ENCODE data around the gene ARFIP2. TPM values are rescaled to one million over a fixed set of nuclear protein-coding genes. Genes with fewer than 3 reads are reported as not detected.

Gene ARFIP2
- total RNA-seq, 2 experiments from 2014 or later = 49.2 to 50.7 TPM

- ChIA-PET POLR2A (interaction anchor here (0.6 kb wide), 1 partner anchor 13 kb away, joined by 3 read pairs; no protein-coding TSS in a partner anchor), CTCF (no interaction called here)
These were observed 5.8 kb upstream of the ARFIP2 start for GRCh38 chr11:6486938-6487337.

GRCh38 chr11:6486256-6486655, 5.1 kb upstream of the ARFIP2 start:
- CTCF ChIA-PET = no interaction called here

GRCh38 chr11:6485661-6486060, 4.5 kb upstream of the ARFIP2 start:
- ChIA-PET CTCF (no interaction called here), POLR2A (no interaction called here)

More at GRCh38 chr11:6486256-6486655, 5.1 kb upstream of the ARFIP2 start:
- POLR2A ChIA-PET = interaction anchor here (0.6 kb wide), 1 partner anchor 12 kb away, joined by 3 read pairs; no protein-coding TSS in a partner anchor

- ChIA-PET CTCF (interaction anchor here (1.1 to 1.6 kb wide), 2 partner anchors 14 to 17 kb away, joined by 3 read pairs; partner anchors contain the start of gene DNHD1), POLR2A (interaction anchor here (1.0 kb wide), 1 partner anchor 81 kb away, joined by 4 read pairs; no protein-coding TSS in a partner anchor)
These were observed 1.9 kb upstream of the ARFIP2 start for GRCh38 chr11:6483015-6483414.

- POLR2A ChIA-PET = interaction anchor here (0.7 to 1.8 kb wide), 6 partner anchors 9 to 192 kb away, joined by 3 to 10 read pairs (median 4); partner anchors contain the start of genes APBB1, TPP1 and TRIM3
- CTCF ChIA-PET = interaction anchor here (1.0 to 1.7 kb wide), 5 partner anchors 15 to 103 kb away, joined by 3 to 5 read pairs (median 3); partner anchors contain the start of gene DNHD1
These were observed 1.3 kb upstream of the ARFIP2 start for GRCh38 chr11:6482441-6482840.

- ChIA-PET CTCF (interaction anchor here (1.0 to 1.7 kb wide), 5 partner anchors 15 to 103 kb away, joined by 3 to 5 read pairs (median 3); partner anchors contain the start of gene DNHD1), POLR2A (interaction anchor here (0.7 to 1.8 kb wide), 8 partner anchors 8 to 192 kb away, joined by 3 to 10 read pairs (median 4); partner anchors contain the start of genes APBB1, SMPD1, TPP1 and TRIM3)
These were observed 769 bp upstream of the ARFIP2 start for GRCh38 chr11:6481924-6482275.

GRCh38 chr11:6480299-6480914, 724 bp downstream of the ARFIP2 start:
- ChIA-PET POLR2A (no interaction called here), CTCF (no interaction called here)

GRCh38 chr11:6476571-6476970, 4.6 kb downstream of the ARFIP2 start:
- ChIA-PET POLR2A (no interaction called here), CTCF (no interaction called here)

- ChIA-PET CTCF (no interaction called here), POLR2A (no interaction called here)
These were observed 5.2 kb downstream of the ARFIP2 start for GRCh38 chr11:6475936-6476335.

GRCh38 chr11:6474806-6475500, 6.2 kb downstream of the ARFIP2 start:
- POLR2A ChIA-PET = interaction anchor here (0.5 to 1.1 kb wide), 3 partner anchors 15 to 36 kb away, joined by 3 to 6 read pairs (median 6); no protein-coding TSS in a partner anchor
- CTCF ChIA-PET = interaction anchor here (0.5 to 2.2 kb wide), 3 partner anchors 96 to 255 kb away, joined by 3 to 5 read pairs (median 3); no protein-coding TSS in a partner anchor

- CTCF ChIA-PET = interaction anchor here (0.5 to 2.2 kb wide), 2 partner anchors 95 to 255 kb away, joined by 3 to 5 read pairs; no protein-coding TSS in a partner anchor
- POLR2A ChIA-PET = interaction anchor here (0.5 to 1.1 kb wide), 3 partner anchors 12 to 34 kb away, joined by 3 to 6 read pairs (median 6); no protein-coding TSS in a partner anchor
These were observed 6.7 kb downstream of the ARFIP2 start for GRCh38 chr11:6474413-6474792.

GRCh38 chr11:6473451-6474412, 7.4 kb downstream of the ARFIP2 start, which contains the start of gene TRIM3:
Gene TRIM3 (minus strand): TSS chr11:6473941. CDS start chr11:6465695, 8,246 bp downstream.
- ChIA-PET CTCF (interaction anchor here (0.7 to 2.2 kb wide), 5 partner anchors 30 to 232 kb away, joined by 3 to 5 read pairs (median 4); partner anchors contain the start of gene APBB1), POLR2A (interaction anchor here (0.5 to 1.4 kb wide), 5 partner anchors 8 to 54 kb away, joined by 3 to 6 read pairs (median 3); partner anchors contain the start of genes APBB1 and TIMM10B)

GRCh38 chr11:6472934-6473333, 8.2 kb downstream of the ARFIP2 start:
- CTCF ChIA-PET = interaction anchor here (0.8 to 1.7 kb wide), 4 partner anchors 29 to 233 kb away, joined by 3 to 4 read pairs (median 4); no protein-coding TSS in a partner anchor
- POLR2A ChIA-PET = interaction anchor here (1.2 to 1.4 kb wide), 2 partner anchors 9 to 53 kb away, joined by 3 to 5 read pairs; partner anchors contain the start of gene APBB1

- CTCF ChIA-PET = no interaction called here
- POLR2A ChIA-PET = no interaction called here
These were observed 11.5 kb downstream of the ARFIP2 start for GRCh38 chr11:6469599-6469998.

GRCh38 chr11:6468712-6469495, 12.2 kb downstream of the ARFIP2 start:
- CTCF ChIA-PET = interaction anchor here (0.8 to 1.7 kb wide), 2 partner anchors 62 to 90 kb away, joined by 3 to 7 read pairs; no protein-coding TSS in a partner anchor
- POLR2A ChIA-PET = no interaction called here

- ChIA-PET POLR2A (interaction anchor here (0.9 kb wide), 1 partner anchor 16 kb away, joined by 6 read pairs; no protein-coding TSS in a partner anchor), CTCF (interaction anchor here (1.0 kb wide), 1 partner anchor 80 kb away, joined by 4 read pairs; no protein-coding TSS in a partner anchor)
These were observed 22.1 kb downstream of the ARFIP2 start for GRCh38 chr11:6459099-6459450.

GRCh38 chr11:6458352-6459098, 22.6 kb downstream of the ARFIP2 start:
- ChIA-PET POLR2A (no interaction called here), CTCF (interaction anchor here (1.0 kb wide), 1 partner anchor 79 kb away, joined by 4 read pairs; no protein-coding TSS in a partner anchor)
